Upper lobe of left lung (tissue), 4 donors: Measurements from ENCODE around the gene MRPL23.

ENCODE experiments used
- POLR2A ChIP-seq, 4 donors: fragments of 450-650 bp; IDR thresholded peaks; one replicate each; pipeline ENCODE4 v1.5.1; 2016 to 2017; ENCODE audit warnings: antibody characterized with exemption in 4 of 4, mild to moderate bottlenecking in 2 of 4
- POLR2AphosphoS5 ChIP-seq, 2 donors: sonication (generic); formaldehyde crosslinking; IDR thresholded peaks; one replicate each; pipeline ENCODE4 v1.5.1; 2017; ENCODE audit warnings: antibody characterized with exemption in 2 of 2
- TF ChIP-seq, protein P1 (sequence below), 6 experiments: fragments of 450-650 bp in 4 of 6; fragments of 200-600 bp in 2 of 6; sonication (generic) in 2 of 6; IDR thresholded peaks; one replicate each; pipeline ENCODE4 v1.5.1; 2016 to 2019; ENCODE audit warnings: antibody characterized with exemption in 6 of 6

DNA sequence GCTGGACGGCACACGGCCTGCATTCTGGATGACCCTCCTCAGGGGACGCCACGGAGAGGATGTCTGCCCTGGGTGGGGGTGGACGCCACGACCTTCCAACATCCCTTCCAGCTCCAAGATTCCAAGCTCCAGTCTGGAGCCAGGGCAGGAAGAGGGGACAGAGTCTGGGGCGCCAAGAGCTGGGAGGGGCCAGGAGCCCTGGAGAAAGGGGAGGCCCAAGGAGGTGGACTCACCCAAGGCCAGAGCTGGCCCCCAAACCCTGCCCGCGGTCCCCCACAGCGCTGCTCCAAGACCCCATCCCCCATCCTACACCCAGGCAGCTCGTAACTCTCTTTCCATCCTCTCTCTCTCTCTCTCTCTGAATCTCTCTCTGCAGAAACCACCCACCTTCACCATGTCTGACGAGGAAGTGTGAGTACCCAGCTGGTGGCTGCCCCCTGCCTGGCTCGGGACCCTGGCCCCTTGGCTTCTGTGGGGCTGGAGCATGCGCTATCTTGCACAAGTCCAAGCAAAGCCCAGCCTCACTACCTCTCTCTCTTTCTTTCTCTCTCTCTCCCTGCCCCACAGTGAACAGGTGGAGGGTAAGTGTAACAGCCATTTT, 24.6 kb upstream of the MRPL23 start:
- TF ChIP-seq POLR2A (IDR thresholded peaks at IDR 0.05) (no peak), POLR2AphosphoS5 (IDR thresholded peaks at IDR 0.05) (no peak)
- TF ChIP-seq, protein P1, sequence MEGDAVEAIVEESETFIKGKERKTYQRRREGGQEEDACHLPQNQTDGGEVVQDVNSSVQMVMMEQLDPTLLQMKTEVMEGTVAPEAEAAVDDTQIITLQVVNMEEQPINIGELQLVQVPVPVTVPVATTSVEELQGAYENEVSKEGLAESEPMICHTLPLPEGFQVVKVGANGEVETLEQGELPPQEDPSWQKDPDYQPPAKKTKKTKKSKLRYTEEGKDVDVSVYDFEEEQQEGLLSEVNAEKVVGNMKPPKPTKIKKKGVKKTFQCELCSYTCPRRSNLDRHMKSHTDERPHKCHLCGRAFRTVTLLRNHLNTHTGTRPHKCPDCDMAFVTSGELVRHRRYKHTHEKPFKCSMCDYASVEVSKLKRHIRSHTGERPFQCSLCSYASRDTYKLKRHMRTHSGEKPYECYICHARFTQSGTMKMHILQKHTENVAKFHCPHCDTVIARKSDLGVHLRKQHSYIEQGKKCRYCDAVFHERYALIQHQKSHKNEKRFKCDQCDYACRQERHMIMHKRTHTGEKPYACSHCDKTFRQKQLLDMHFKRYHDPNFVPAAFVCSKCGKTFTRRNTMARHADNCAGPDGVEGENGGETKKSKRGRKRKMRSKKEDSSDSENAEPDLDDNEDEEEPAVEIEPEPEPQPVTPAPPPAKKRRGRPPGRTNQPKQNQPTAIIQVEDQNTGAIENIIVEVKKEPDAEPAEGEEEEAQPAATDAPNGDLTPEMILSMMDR (IDR thresholded peaks at IDR 0.05), result no peak
